Neuronal stem cell (in vitro differentiated cells): Measurements from ENCODE around the gene USP12.

Experiments used
- DNase-seq: peaks from one replicate; pipeline ENCODE4 v3.0.0-alpha.2; 2013; ENCODE audit warnings: low spot score
- H2AFZ ChIP-seq: one replicate; pipeline ENCODE4 v1.6.1; 2013; ENCODE audit warnings: mild to moderate bottlenecking, low read length, inconsistent platforms
- H2AK5ac ChIP-seq: 2 replicates; pipeline ENCODE4 v1.6.1; 2013; ENCODE audit warnings: low read depth, mild to moderate bottlenecking, inconsistent platforms, low read length, moderate library complexity, mixed read lengths
- H2BK120ac ChIP-seq: 2 replicates; pipeline ENCODE4 v1.6.1; 2013; ENCODE audit warnings: low read depth, mild to moderate bottlenecking, inconsistent platforms, low read length, moderate library complexity, mixed read lengths
- H2BK12ac ChIP-seq: one replicate; pipeline ENCODE4 v1.6.1; 2013; ENCODE audit warnings: low read length, inconsistent platforms
- H2BK15ac ChIP-seq: 2 replicates; pipeline ENCODE4 v1.6.1; 2013; ENCODE audit warnings: mild to moderate bottlenecking, low read length, inconsistent platforms, mixed read lengths
- H2BK5ac ChIP-seq: one replicate; pipeline ENCODE4 v1.6.1; 2013; ENCODE audit warnings: inconsistent platforms, mild to moderate bottlenecking, low read length, moderate library complexity
- H3K14ac ChIP-seq: one replicate; pipeline ENCODE4 v1.6.1; 2013; ENCODE audit warnings: low read length, inconsistent platforms
- H3K18ac ChIP-seq: 2 replicates; pipeline ENCODE4 v1.6.1; 2013; ENCODE audit warnings: low read length, inconsistent platforms
- H3K23ac ChIP-seq: 2 replicates; pipeline ENCODE4 v1.6.1; 2013; ENCODE audit warnings: low read depth, mild to moderate bottlenecking, mixed read lengths, low read length, inconsistent platforms; ENCODE audit not compliant: poor library complexity
- H3K27ac ChIP-seq: replicated peaks from 3 replicates; pipeline ENCODE4 v1.5.1; 2013; ENCODE audit warnings: low read length, inconsistent platforms
- H3K27me3 ChIP-seq, 3 experiments: 2 replicates each; pipeline ENCODE4 v1.6.1; 2013; ENCODE audit warnings: low read length in 3 of 3, mild to moderate bottlenecking in 2 of 3, inconsistent platforms in 1 of 3, low read depth in 1 of 3, mixed read lengths in 1 of 3, moderate library complexity in 1 of 3; ENCODE audit not compliant: control insufficient read depth in 3 of 3, insufficient read depth in 3 of 3
- H3K36me3 ChIP-seq, 2 donors: replicated peaks in 1 of 2; 2 replicates each; pipeline ENCODE4 v1.6.1; 2013; ENCODE audit warnings: low read length in 2 of 2; ENCODE audit not compliant: control insufficient read depth in 2 of 2, insufficient read depth in 2 of 2
- H3K4ac ChIP-seq: 2 replicates; pipeline ENCODE4 v1.6.1; 2013; ENCODE audit warnings: inconsistent platforms, mild to moderate bottlenecking, low read length, moderate library complexity
- H3K4me1 ChIP-seq, 2 donors: 1 replicate in 1 of 2; 2 replicates in 1 of 2; pipeline ENCODE4 v1.6.1; 2013; ENCODE audit warnings: low read length in 2 of 2, low read depth in 1 of 2; ENCODE audit not compliant: control insufficient read depth in 2 of 2, insufficient read depth in 1 of 2
- H3K4me2 ChIP-seq: one replicate; pipeline ENCODE4 v1.6.1; 2013; ENCODE audit warnings: mild to moderate bottlenecking, low read length, inconsistent platforms; ENCODE audit not compliant: insufficient read depth, poor library complexity, severe bottlenecking
- H3K4me3 ChIP-seq, 2 donors: 2 replicates each; pipeline ENCODE4 v1.5.1; 2013; ENCODE audit warnings: low read length in 2 of 2, mild to moderate bottlenecking in 2 of 2, inconsistent platforms in 1 of 2, moderate library complexity in 1 of 2
- H3K79me1 ChIP-seq: one replicate; pipeline ENCODE4 v1.6.1; 2013; ENCODE audit warnings: low read depth, mild to moderate bottlenecking, inconsistent platforms, low read length, moderate library complexity
- H3K9ac ChIP-seq: one replicate; pipeline ENCODE4 v1.6.1; 2013; ENCODE audit warnings: mild to moderate bottlenecking, low read depth, low read length, inconsistent platforms; ENCODE audit not compliant: poor library complexity
- H3K9me3 ChIP-seq, 2 donors: replicated peaks in 1 of 2; 2 replicates each; pipeline versions ENCODE3 to v1.6.1; 2013; ENCODE audit warnings: low read length in 2 of 2, mild to moderate bottlenecking in 2 of 2, inconsistent platforms in 1 of 2, low read depth in 1 of 2, mixed read lengths in 1 of 2, moderate library complexity in 1 of 2; ENCODE audit not compliant: control insufficient read depth in 2 of 2, insufficient read depth in 1 of 2
- H4K8ac ChIP-seq: one replicate; pipeline ENCODE4 v1.6.1; 2013; ENCODE audit warnings: low read depth, mild to moderate bottlenecking, inconsistent platforms, low read length, moderate library complexity
- H4K91ac ChIP-seq: one replicate; pipeline ENCODE4 v1.6.1; 2013; ENCODE audit warnings: low read length, low read depth, mild to moderate bottlenecking, inconsistent platforms; ENCODE audit not compliant: poor library complexity
- WGBS, 2 donors: extraction: QIAGEN DNeasy Blood & Tissue Kit; methylation state at CpG; one replicate each; pipeline ENCODE4 v1.1.7; 2013; ENCODE audit warnings: missing lambda C conversion rate in 2 of 2, mixed read lengths in 1 of 2; ENCODE audit not compliant: insufficient read length in 2 of 2, insufficient replicate concordance in 1 of 2; ENCODE audit errors: extremely low coverage in 2 of 2; 5-methylcytosine and 5-hydroxymethylcytosine counted together

USP12 gene

GRCh38 chr13:27022571-27023311 is 148.9 kb downstream of the USP12 start:
- Histone ChIP-seq H3K18ac (peak overlapping the region; percentile 21), H2BK120ac (no peak overlapping the region), H2BK5ac (no peak overlapping the region), H2BK12ac (no peak overlapping the region), H3K23ac (no peak overlapping the region), H4K91ac (no peak overlapping the region), H3K4me1 (peaks cover 3 to 6% of the 10 kb centered on the region in 2 donors), H3K14ac (peak overlapping the region; percentile 86), H3K27ac (no peak overlapping the region), H2AK5ac (no peak overlapping the region), H3K36me3 (no peaks in the 10 kb centered on the region), H3K9ac (peak overlapping the region; percentile 39), H3K27me3 (peaks cover 0 to 5% (median 0%) of the 10 kb centered on the region in 3 experiments), H3K4ac (no peak overlapping the region), H3K9me3 (no peaks in the 10 kb centered on the region), H2AFZ (peak overlapping the region; percentile 65), H3K79me1 (no peaks in the 10 kb centered on the region), H3K4me2 (no peak overlapping the region), H2BK15ac (no peak overlapping the region), H4K8ac (no peak overlapping the region), H3K4me3 (no peak overlapping the region)
- no CpG with 5 or more reads among the region's 9 CpGs for WGBS, 2 donors
- DNase-seq, result no peak

- peak overlapping the region; percentile 49 for H3K18ac ChIP-seq
- H3K4me3 ChIP-seq, result no peak overlapping the region
- H2AK5ac ChIP-seq, result no peak overlapping the region
- H4K91ac ChIP-seq, result no peak overlapping the region
- H2BK5ac ChIP-seq, result no peak overlapping the region
- H3K79me1 ChIP-seq, result no peaks in the 10 kb centered on the region
- WGBS, 2 donors, result no CpG with 5 or more reads among the region's 8 CpGs
- H2BK120ac ChIP-seq, result no peak overlapping the region
- H3K23ac ChIP-seq, result no peak overlapping the region
- no peak overlapping the region for H3K4me2 ChIP-seq
- H3K4ac ChIP-seq, result no peak overlapping the region
- no peak overlapping the region for H3K14ac ChIP-seq
- H3K36me3 ChIP-seq, result no peaks in the 10 kb centered on the region
- H4K8ac ChIP-seq, result no peak overlapping the region
- H3K27ac ChIP-seq, result no peak overlapping the region
- H3K27me3 ChIP-seq, result peaks cover 0 to 2% (median 0%) of the 10 kb centered on the region in 3 experiments
- H2AFZ ChIP-seq, result no peak overlapping the region
- H2BK15ac ChIP-seq, result no peak overlapping the region
- no peak overlapping the region for H3K9ac ChIP-seq
- DNase-seq, result no peak
- no peaks in the 10 kb centered on the region for H3K9me3 ChIP-seq
- H3K4me1 ChIP-seq, result peaks cover 3 to 6% of the 10 kb centered on the region in 2 donors
- H2BK12ac ChIP-seq, result no peak overlapping the region
Measured at GRCh38 chr13:27020415-27020814, 151.2 kb downstream of the USP12 start.

GRCh38 chr13:27018882-27019281 is 152.7 kb downstream of the USP12 start:
- no peak overlapping the region for H4K91ac ChIP-seq
- H2BK120ac ChIP-seq, result no peak overlapping the region
- H3K27ac ChIP-seq, result no peak overlapping the region
- no peak overlapping the region for H3K23ac ChIP-seq
- no peaks in the 10 kb centered on the region for H3K79me1 ChIP-seq
- H3K36me3 ChIP-seq, result no peaks in the 10 kb centered on the region
- H3K4me1 ChIP-seq, result peaks cover 2 to 6% of the 10 kb centered on the region in 2 donors
- no peak overlapping the region for H3K14ac ChIP-seq
- no peak overlapping the region for H2BK12ac ChIP-seq
- no peak for DNase-seq
- no peak overlapping the region for H2AK5ac ChIP-seq
- no peak overlapping the region for H3K9ac ChIP-seq
- H3K4me2 ChIP-seq, result no peak overlapping the region
- no peak overlapping the region for H3K4ac ChIP-seq
- H3K18ac ChIP-seq, result no peak overlapping the region
- H3K4me3 ChIP-seq, result no peak overlapping the region
- no peak overlapping the region for H2AFZ ChIP-seq
- peaks cover 0 to 9% (median 0%) of the 10 kb centered on the region in 3 experiments for H3K27me3 ChIP-seq
- H3K9me3 ChIP-seq, result no peaks in the 10 kb centered on the region
- no CpG with 5 or more reads among the region's 5 CpGs for WGBS, 2 donors
- H2BK15ac ChIP-seq, result no peak overlapping the region
- no peak overlapping the region for H4K8ac ChIP-seq
- no peak overlapping the region for H2BK5ac ChIP-seq

GRCh38 chr13:27018344-27018861 is 153.2 kb downstream of the USP12 start:
- no peak for DNase-seq
- WGBS, 2 donors, result no CpG with 5 or more reads among the region's 8 CpGs

More at GRCh38 chr13:27018344-27018861, 153.2 kb downstream of the USP12 start:
- Histone ChIP-seq H3K9ac (no peak overlapping the region), H3K18ac (peak overlapping the region; percentile 49), H3K27me3 (peaks cover 0 to 9% (median 0%) of the 10 kb centered on the region in 3 experiments), H2AK5ac (no peak overlapping the region), H4K8ac (no peak overlapping the region), H2AFZ (no peak overlapping the region), H3K4ac (no peak overlapping the region), H3K27ac (no peak overlapping the region), H3K36me3 (no peaks in the 10 kb centered on the region), H3K4me2 (no peak overlapping the region), H2BK120ac (no peak overlapping the region), H2BK5ac (no peak overlapping the region), H3K79me1 (no peaks in the 10 kb centered on the region), H2BK12ac (no peak overlapping the region), H4K91ac (no peak overlapping the region), H3K14ac (no peak overlapping the region), H3K4me1 (peaks cover 2 to 6% of the 10 kb centered on the region in 2 donors), H3K23ac (no peak overlapping the region), H3K4me3 (no peak overlapping the region), H3K9me3 (no peaks in the 10 kb centered on the region), H2BK15ac (no peak overlapping the region)
